SK-N-MC (cell line): ENCODE measurements around the gene ANKRD11.

Source experiments
- EZH2 ChIP-seq: fragments of 200-600 bp; sonication (generic); IDR thresholded peaks from one replicate; pipeline ENCODE4 v1.6.1; 2017; ENCODE audit warnings: antibody characterized with exemption
- FOXP2 ChIP-seq: optimal IDR thresholded peaks from 2 replicates; pipeline ENCODE3; 2011; ENCODE audit warnings: mild to moderate bottlenecking, moderate library complexity; ENCODE audit not compliant: insufficient read depth; ENCODE audit errors: extremely low read length, control extremely low read depth
- POLR2AphosphoS5 ChIP-seq: IDR thresholded peaks from 2 replicates; pipeline ENCODE4 v1.6.1; 2012; ENCODE audit warnings: mild to moderate bottlenecking, low read depth, low read length, borderline replicate concordance

- TF ChIP-seq EZH2 (no peak), POLR2AphosphoS5 (no peak), FOXP2 (no peak)
Measured at GRCh38 chr16:89373355-89374110, 116.8 kb downstream of the ANKRD11 start.
